CD4-positive, alpha-beta memory T cell (primary cell): ENCODE data around the gene STARD7. TPM values are rescaled to one million over a fixed set of nuclear protein-coding genes. Genes with fewer than 3 reads are reported as not detected.

Source experiments
- CTCF ChIA-PET: fragments of 350-600 bp; sonication (Branson Sonifier 250); formaldehyde crosslinking; loops from one replicate; lab custom pipeline; 2021; ENCODE audit warnings: inconsistent platforms; ENCODE audit not compliant: partially characterized antibody; lab: Charles Lee
- POLR2A ChIA-PET: fragments of 350-600 bp; sonication (Branson Sonifier 250); formaldehyde crosslinking; loops from one replicate; lab custom pipeline; 2021; ENCODE audit not compliant: partially characterized antibody; lab: Charles Lee
- DNase-seq, 5 donors: peaks; one replicate each; pipeline versions ENCODE4 v3.0.0 to v3.0.0-alpha.2; 2020 to 2022; ENCODE audit warnings: mixed read lengths in 1 of 5
- H3K27ac ChIP-seq: one replicate; pipeline ENCODE4 v1.7.0; 2013; ENCODE audit warnings: low read depth, low read length
- H3K27me3 ChIP-seq: 2 replicates; pipeline ENCODE4 v1.7.0; 2013; ENCODE audit warnings: mild to moderate bottlenecking, low read length, moderate library complexity; ENCODE audit not compliant: insufficient read depth
- H3K36me3 ChIP-seq: 2 replicates; pipeline ENCODE4 v1.7.0; 2013; ENCODE audit warnings: mild to moderate bottlenecking, low read length, moderate library complexity; ENCODE audit not compliant: insufficient read depth
- H3K4me1 ChIP-seq: 2 replicates; pipeline ENCODE4 v1.7.0; 2013; ENCODE audit warnings: mild to moderate bottlenecking, low read length, moderate library complexity; ENCODE audit not compliant: insufficient read depth
- H3K4me3 ChIP-seq, 2 donors: one replicate each; pipeline ENCODE4 v1.7.0; 2013; ENCODE audit warnings: low read length in 2 of 2, mild to moderate bottlenecking in 1 of 2
- H3K9me3 ChIP-seq, 2 donors: one replicate each; pipeline ENCODE4 v1.7.0; 2013; ENCODE audit warnings: low read length in 2 of 2, control low read depth in 1 of 2; ENCODE audit not compliant: control insufficient read depth in 1 of 2
- H3K27ac Mint-ChIP-seq, 7 donors: one replicate each; pipeline ENCODE4 v1.8.0; 2020 to 2021; ENCODE audit warnings: mixed read lengths in 7 of 7, mild to moderate bottlenecking in 6 of 7, inconsistent platforms in 3 of 7, moderate library complexity in 3 of 7
- H3K27me3 Mint-ChIP-seq, 2 donors: one replicate each; pipeline ENCODE4 v1.8.0; 2020 to 2021; ENCODE audit warnings: mixed read lengths in 2 of 2
- H3K36me3 Mint-ChIP-seq, 2 donors: one replicate each; pipeline ENCODE4 v1.8.0; 2020 to 2021; ENCODE audit warnings: mixed read lengths in 2 of 2, inconsistent platforms in 1 of 2, mild to moderate bottlenecking in 1 of 2
- H3K4me1 Mint-ChIP-seq, 4 donors: one replicate each; pipeline ENCODE4 v1.8.0; 2020 to 2021; ENCODE audit warnings: mixed read lengths in 4 of 4, mild to moderate bottlenecking in 1 of 4
- H3K4me3 Mint-ChIP-seq, 8 donors: one replicate each; pipeline ENCODE4 v1.8.0; 2020 to 2021; ENCODE audit warnings: mixed read lengths in 8 of 8, mild to moderate bottlenecking in 7 of 8, moderate library complexity in 6 of 8, inconsistent platforms in 3 of 8
- H3K9me3 Mint-ChIP-seq, 8 donors: one replicate each; pipeline ENCODE4 v1.8.0; 2020 to 2021; ENCODE audit warnings: mixed read lengths in 8 of 8, mild to moderate bottlenecking in 5 of 8, inconsistent platforms in 3 of 8, moderate library complexity in 1 of 8
- intact Hi-C: fragments of 100-400 bp; cut with micrococcal nuclease; formaldehyde crosslinking; loops from one replicate; pipeline ENCODE4 v1.15.1; 2023
- polyA plus RNA-seq, 2 donors: library from polyadenylated mRNA; unstranded; fragments of 300-500 nt; fragmentation: Illumina TruSeq; gene quantifications; one replicate each; pipeline ENCODE4 v1.2.3, GENCODE V29; 2021
- total RNA-seq, 2 experiments: library from RNA; stranded (reverse); gene quantifications; one replicate each; pipeline ENCODE4 v1.2.3, GENCODE V29; 2021

Gene STARD7
- total and polyA plus RNA-seq, 4 experiments from 2014 or later = 84.9 to 196 (median 101) TPM

DNA sequence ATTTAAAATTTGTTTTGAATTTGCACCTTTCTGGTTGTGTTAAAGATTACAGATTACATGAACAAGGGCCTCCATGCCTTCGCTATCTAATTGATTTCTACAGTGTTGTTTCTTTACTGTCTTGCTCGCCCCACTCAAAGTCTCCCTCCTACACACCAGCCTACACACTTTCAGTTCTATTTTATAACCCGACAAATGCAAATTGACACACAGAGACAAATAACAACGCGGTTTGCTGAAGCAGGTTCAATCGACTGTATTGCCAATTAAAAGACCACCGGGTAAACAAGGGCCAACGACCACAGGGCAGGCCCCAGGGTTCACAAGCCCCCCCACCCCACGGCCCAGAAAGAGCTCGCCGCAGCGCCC lies 869 bp downstream of the STARD7 start:
- no peak for DNase-seq
- H3K9me3 ChIP-seq = no peaks in the 10 kb centered on the region
- no peaks in the 10 kb centered on the region for H3K9me3 Mint-ChIP-seq
- intact Hi-C loops = loop anchor here (1.0 to 5.0 kb wide), 6 partner anchors 35 to 130 kb away; partner anchors contain the start of genes ASTL, CIAO1, NCAPH and SNRNP200
- ChIA-PET POLR2A (interaction anchor here (0.8 to 2.9 kb wide), 26 partner anchors 9 to 330 kb away, joined by 3 to 37 read pairs (median 6); partner anchors contain the start of genes ARID5A, ASTL, CIAO1 and DUSP2), CTCF (interaction anchor here (0.6 to 1.7 kb wide), 8 partner anchors 9 to 386 kb away, joined by 3 to 9 read pairs (median 3); no protein-coding TSS in a partner anchor)
- peaks cover 59% of the 10 kb centered on the region for H3K4me1 ChIP-seq
- H3K27me3 ChIP-seq = no peaks in the 10 kb centered on the region
- no peaks in the 10 kb centered on the region for H3K36me3 ChIP-seq
- H3K27ac Mint-ChIP-seq = peak overlapping the region; percentile 87 to 96 (median 95)
- peak overlapping the region; percentile 45 to 62 for H3K4me3 ChIP-seq
- peaks cover 4 to 23% of the 10 kb centered on the region in 2 donors for H3K36me3 Mint-ChIP-seq
- peaks cover 37 to 64% (median 57%) of the 10 kb centered on the region in 4 donors for H3K4me1 Mint-ChIP-seq
- no peaks in the 10 kb centered on the region for H3K27me3 Mint-ChIP-seq
- H3K4me3 Mint-ChIP-seq = peak overlapping the region; percentile 88 to 98 (median 94)
- H3K27ac ChIP-seq = peak overlapping the region; percentile 81

DNA sequence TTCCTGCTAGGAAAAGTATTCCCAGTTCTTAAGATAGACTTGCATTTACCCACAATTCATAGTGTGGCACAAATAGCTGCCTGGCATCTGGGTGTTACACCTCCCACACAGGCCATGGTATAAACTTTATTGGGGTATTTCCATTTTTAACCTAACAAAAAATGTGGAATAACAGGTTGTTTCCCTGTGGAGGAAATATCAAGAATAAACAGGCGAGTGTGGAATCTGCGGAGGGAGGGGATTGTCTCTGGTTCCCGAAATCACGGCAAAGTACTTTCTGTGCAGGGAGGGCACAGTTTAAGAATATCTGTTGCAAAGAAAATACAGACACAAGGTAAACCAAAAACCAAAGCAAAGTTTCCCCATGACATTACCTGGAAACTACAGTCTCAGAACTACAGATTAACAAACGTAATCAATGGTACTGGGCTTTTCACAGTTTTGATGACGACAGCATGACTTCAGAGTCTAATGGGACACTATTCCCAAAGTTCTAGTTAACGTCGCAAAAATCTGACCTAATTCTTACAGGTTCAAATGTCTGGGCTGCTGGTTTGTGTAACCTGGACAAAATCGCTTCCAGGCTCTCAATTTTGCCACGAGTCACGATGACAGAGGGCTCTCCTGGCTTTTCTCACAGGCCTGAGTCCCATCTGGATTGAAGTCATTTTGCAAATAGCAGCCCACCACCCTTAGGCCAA lies 1.4 kb downstream of the STARD7 start:
- H3K27me3 Mint-ChIP-seq = no peaks in the 10 kb centered on the region
- intact Hi-C loops = loop anchor here (5.0 kb wide), 2 partner anchors 100 to 130 kb away; partner anchors contain the start of genes NCAPH and SNRNP200
- CTCF ChIA-PET = interaction anchor here (1.1 to 1.7 kb wide), 2 partner anchors 33 kb away, joined by 3 to 7 read pairs; no protein-coding TSS in a partner anchor
- POLR2A ChIA-PET = interaction anchor here (1.2 to 2.9 kb wide), 8 partner anchors 8 to 330 kb away, joined by 3 to 37 read pairs (median 12); partner anchors contain the start of genes ARID5A, ASTL, CIAO1 and DUSP2
- DNase-seq = peak in 2 of 5 donors; percentile 7 to 52
- H3K27ac Mint-ChIP-seq = peak overlapping the region; percentile 87 to 96 (median 95)
- Histone ChIP-seq H3K9me3 (no peaks in the 10 kb centered on the region), H3K4me3 (peak overlapping the region; percentile 45 to 62), H3K4me1 (peaks cover 64% of the 10 kb centered on the region), H3K27me3 (no peaks in the 10 kb centered on the region), H3K27ac (peak overlapping the region; percentile 81), H3K36me3 (no peaks in the 10 kb centered on the region)
- peak overlapping the region; percentile 88 to 98 (median 94) for H3K4me3 Mint-ChIP-seq
- H3K36me3 Mint-ChIP-seq = peaks cover 4 to 23% of the 10 kb centered on the region in 2 donors
- H3K4me1 Mint-ChIP-seq = peaks cover 40 to 69% (median 61%) of the 10 kb centered on the region in 4 donors
- no peaks in the 10 kb centered on the region for H3K9me3 Mint-ChIP-seq

DNA sequence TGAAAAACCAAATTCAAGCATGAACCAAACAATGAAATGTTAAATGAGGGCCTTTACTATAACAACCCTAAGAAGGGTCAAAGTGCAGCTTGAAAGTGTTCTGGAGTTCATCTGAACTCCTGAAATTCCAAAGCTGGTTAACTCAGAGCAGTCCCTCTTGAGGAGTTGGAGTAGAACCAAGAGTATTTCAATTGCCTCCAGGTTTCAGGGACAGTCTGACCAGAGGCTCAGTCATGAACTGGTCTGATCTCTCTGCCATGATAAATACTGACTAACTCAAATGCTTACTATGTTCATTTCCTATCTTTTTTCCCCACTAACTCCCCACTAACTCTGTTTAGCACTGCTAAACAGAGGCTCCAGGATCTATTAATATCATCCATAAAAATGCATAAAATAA lies 2.7 kb downstream of the STARD7 start:
- Histone ChIP-seq H3K4me3 (no peak overlapping the region), H3K27ac (peak overlapping the region; percentile 13), H3K9me3 (no peaks in the 10 kb centered on the region), H3K4me1 (peaks cover 77% of the 10 kb centered on the region), H3K27me3 (no peaks in the 10 kb centered on the region), H3K36me3 (no peaks in the 10 kb centered on the region)
- ChIA-PET POLR2A (no interaction called here), CTCF (interaction anchor here (0.7 to 1.7 kb wide), 2 partner anchors 8 to 67 kb away, joined by 3 to 8 read pairs; partner anchors contain the start of gene ASTL)
- intact Hi-C loops = loop anchor here (5.0 kb wide), 2 partner anchors 101 to 131 kb away; partner anchors contain the start of genes NCAPH and SNRNP200
- peak overlapping the region in 6 of 7 donors; percentile 73 to 92 (median 84) for H3K27ac Mint-ChIP-seq
- peaks cover 4 to 23% of the 10 kb centered on the region in 2 donors for H3K36me3 Mint-ChIP-seq
- no peak for DNase-seq
- H3K9me3 Mint-ChIP-seq = no peaks in the 10 kb centered on the region
- no peaks in the 10 kb centered on the region for H3K27me3 Mint-ChIP-seq
- H3K4me1 Mint-ChIP-seq = peaks cover 44 to 82% (median 68%) of the 10 kb centered on the region in 4 donors
- H3K4me3 Mint-ChIP-seq = peak overlapping the region; percentile 60 to 87 (median 78)

DNA sequence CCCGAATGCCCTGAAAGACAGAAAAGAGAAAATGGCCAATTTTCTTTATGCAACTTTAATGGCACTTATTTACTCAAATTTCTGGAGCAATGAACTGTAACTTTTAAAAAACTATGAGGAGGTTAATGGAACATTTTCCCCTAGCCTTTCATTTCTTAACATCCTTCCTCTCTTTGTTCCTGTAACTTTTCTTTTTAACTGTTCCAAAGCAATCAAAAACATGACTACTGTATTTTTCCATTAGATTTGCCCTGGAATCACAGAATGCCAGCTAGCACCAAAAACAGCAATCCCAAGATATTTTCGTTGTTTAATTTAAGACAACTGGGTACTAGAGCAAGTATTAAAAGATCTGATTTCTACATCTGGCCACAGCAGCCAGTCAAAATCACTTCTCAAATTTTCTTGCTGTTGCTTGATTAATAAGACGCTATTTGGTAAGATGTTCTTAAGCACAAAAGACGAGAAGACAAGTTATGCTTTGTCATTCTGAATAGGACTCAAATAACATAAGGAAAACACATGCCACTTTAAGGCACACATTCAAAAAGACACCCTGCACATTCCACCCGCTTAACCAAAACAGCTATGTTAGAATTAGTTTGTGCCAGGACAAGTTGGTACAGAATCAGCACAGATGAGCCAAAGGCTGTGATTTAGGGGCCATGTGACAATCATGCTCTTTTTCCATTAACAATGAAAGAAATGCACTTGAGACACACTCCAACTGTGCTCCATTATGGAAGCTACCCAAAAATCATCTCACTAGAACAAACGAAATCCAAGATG lies 3.6 kb downstream of the STARD7 start:
- POLR2A ChIA-PET = no interaction called here
- Mint-ChIP-seq H3K27ac (peak overlapping the region; percentile 43 to 92 (median 81)), H3K4me1 (peaks cover 47 to 90% (median 70%) of the 10 kb centered on the region in 4 donors), H3K4me3 (peak overlapping the region; percentile 21 to 87 (median 74)), H3K9me3 (no peaks in the 10 kb centered on the region), H3K27me3 (no peaks in the 10 kb centered on the region), H3K36me3 (peaks cover 4 to 23% of the 10 kb centered on the region in 2 donors)
- H3K27ac ChIP-seq = no peak overlapping the region
- no peaks in the 10 kb centered on the region for H3K27me3 ChIP-seq
- no peak overlapping the region for H3K4me3 ChIP-seq
- H3K9me3 ChIP-seq = no peaks in the 10 kb centered on the region
- DNase-seq = no peak
- H3K36me3 ChIP-seq = peaks cover under 1% of the 10 kb centered on the region
- peaks cover 84% of the 10 kb centered on the region for H3K4me1 ChIP-seq
- CTCF ChIA-PET = interaction anchor here (1.7 kb wide), 1 partner anchor 67 kb away, joined by 8 read pairs; the partner anchor contains the start of gene ASTL
- intact Hi-C loops = loop anchor here (5.0 kb wide), 2 partner anchors 102 to 132 kb away; partner anchors contain the start of genes NCAPH and SNRNP200

- Mint-ChIP-seq H3K27me3 (no peaks in the 10 kb centered on the region), H3K9me3 (no peaks in the 10 kb centered on the region), H3K4me1 (peaks cover 53 to 95% (median 74%) of the 10 kb centered on the region in 4 donors), H3K27ac (peak overlapping the region; percentile 58 to 92 (median 86)), H3K4me3 (peak overlapping the region; percentile 66 to 87 (median 80)), H3K36me3 (peaks cover 4 to 25% of the 10 kb centered on the region in 2 donors)
- peak in 2 of 5 donors; percentile 7 to 12 for DNase-seq
- H3K9me3 ChIP-seq = no peaks in the 10 kb centered on the region
- ChIA-PET CTCF (interaction anchor here (0.9 kb wide), 1 partner anchor 29 kb away, joined by 4 read pairs; no protein-coding TSS in a partner anchor), POLR2A (interaction anchor here (1.6 kb wide), 1 partner anchor 39 kb away, joined by 6 read pairs; no protein-coding TSS in a partner anchor)
- H3K36me3 ChIP-seq = peaks cover 3% of the 10 kb centered on the region
- H3K27me3 ChIP-seq = no peaks in the 10 kb centered on the region
- H3K4me1 ChIP-seq = peaks cover 81% of the 10 kb centered on the region
- intact Hi-C loops = no loop called here
- peak overlapping the region; percentile 10 to 31 for H3K4me3 ChIP-seq
- H3K27ac ChIP-seq = peak overlapping the region; percentile 48
Measured at GRCh38 chr2:96203130-96204028, 5.2 kb downstream of the STARD7 start.
